ENCODE measurements around the gene IL17RA.

- no peak for TF ChIP-seq CTCF (conservative IDR thresholded peaks at IDR 0.05; ENCODE audit: low read length)
- no peak for TF ChIP-seq EZH2phosphoT487 (IDR thresholded peaks at IDR 0.05; ENCODE audit: borderline replicate concordance)
Measured at GRCh38 chr22:17097701-17098100, 12.9 kb downstream of the IL17RA start.
